NCI-H2081 (cell line): ENCODE results near the gene NPFFR1.
"Not testable (repeated sequence)": the region's sequence is repeated elsewhere in the genome, so short reads cannot be mapped to it uniquely, and the experiment has no call there.

ENCODE experiments used
- DNase-seq, 2 experiments: peaks; one replicate each; lab custom pipeline; 2025; lab: John Stamatoyannopoulos, UW

NPFFR1 gene

GRCh38 chr10:70255329-70256299 lies 28.2 kb downstream of the NPFFR1 start:
- no peak for DNase-seq

- no peak for DNase-seq
Observed at GRCh38 chr10:70254778-70255328, 29.0 kb downstream of the NPFFR1 start.

DNA sequence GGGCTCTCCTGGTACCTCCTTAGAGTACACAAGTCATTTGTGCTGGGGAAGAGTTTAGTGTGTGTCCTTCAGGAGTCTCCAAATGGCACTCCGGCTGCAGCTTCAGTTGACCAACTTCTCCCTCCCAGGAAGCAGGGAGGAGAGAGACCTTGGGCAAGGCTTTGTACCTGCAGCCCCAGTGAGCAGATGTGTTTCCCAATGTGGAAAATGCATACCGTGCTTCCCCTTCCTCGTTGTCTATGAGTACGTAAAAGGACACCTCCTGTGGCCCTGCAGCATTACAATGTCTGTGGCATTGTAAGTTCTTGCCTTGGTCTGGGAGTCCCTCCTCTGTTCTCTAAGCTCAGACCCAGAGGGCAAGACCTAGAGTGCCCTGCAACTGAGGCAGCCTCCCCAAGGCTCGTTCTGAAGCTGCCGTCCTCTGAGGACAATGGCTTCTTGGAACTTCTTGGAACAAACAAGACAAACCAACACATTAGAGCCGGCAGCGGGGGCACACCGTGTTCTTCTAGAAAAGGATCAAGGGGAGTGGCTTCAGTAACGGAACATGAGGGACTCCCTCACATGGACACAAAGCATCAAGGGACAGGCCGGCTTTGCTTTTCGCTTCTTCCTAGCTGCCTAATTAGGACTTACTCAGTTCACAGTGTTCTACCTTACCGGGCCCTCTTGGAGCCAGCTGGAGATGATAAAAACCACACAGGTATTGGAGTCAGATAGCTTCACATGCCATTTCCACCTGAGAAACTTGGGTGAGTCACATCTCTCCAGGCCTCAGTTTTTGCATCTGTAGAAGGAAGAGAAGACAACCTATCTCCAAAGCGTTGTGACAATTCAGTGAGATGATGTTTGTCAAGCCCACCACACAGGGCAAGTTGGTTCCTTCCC lies 29.7 kb downstream of the NPFFR1 start:
- no peak for DNase-seq

DNA sequence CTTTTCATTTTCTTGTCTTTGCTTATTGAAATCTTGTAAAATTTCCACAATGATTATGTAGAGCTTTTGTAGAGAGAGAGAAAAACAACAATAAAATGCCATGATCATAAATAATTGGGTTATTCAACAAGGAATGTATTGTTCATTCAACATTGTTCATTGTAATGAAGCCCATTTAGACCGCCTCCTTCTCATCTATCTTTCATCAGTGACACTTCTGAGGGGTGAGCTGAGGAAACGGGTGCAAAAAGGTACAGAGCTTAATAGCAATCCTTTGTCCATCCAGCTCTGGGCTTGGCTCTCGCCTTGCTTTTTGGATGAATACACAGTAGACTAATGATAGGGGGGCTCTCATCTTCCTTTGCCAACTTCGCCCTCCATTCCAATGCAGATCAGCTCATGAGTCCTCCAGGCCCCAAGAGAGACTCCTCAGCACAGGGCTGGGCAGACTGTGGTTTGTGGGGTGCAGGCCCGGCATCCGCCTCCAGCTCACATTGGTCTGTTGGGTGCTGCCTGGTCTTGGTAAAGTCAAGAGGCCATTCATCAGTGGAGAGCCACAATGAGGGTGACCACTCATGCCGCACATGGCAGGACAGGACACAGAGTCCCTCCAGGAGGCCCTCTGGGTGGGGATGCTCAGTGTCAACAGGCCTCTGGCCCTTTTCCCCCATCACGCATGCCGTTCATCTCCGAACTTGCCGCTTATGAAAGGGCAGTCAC lies 32.7 kb downstream of the NPFFR1 start:
- DNase-seq, result no peak

- DNase-seq, result peak; percentile 7 to 56
Observed at GRCh38 chr10:70247360-70247759, 36.4 kb downstream of the NPFFR1 start.

- DNase-seq, result no peak
Observed at GRCh38 chr10:70241081-70241480, 42.7 kb downstream of the NPFFR1 start.

DNA sequence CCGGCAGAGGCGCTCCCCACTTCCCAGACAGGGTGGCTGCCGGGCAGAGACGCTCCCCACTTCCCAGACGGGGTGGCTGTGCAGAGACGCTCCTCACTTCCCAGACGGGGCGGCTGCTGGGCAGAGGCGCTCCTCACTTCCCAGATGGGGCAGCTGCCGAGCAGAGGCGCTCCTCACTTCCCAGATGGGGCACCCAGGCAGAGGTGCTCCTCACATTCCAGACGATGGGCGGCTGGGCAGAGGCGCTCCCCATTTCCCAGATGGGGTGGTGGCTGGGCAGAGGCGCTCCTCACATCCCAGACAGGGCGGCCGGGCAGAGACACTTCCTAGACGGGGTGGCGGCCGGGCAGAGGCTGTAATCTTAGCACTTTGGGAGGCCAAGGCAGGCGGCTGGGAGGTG lies 43.8 kb downstream of the NPFFR1 start:
- not testable (repeated sequence) for DNase-seq

- DNase-seq, result not testable (repeated sequence)
Observed at GRCh38 chr10:70239077-70239976, 44.5 kb downstream of the NPFFR1 start.

DNA sequence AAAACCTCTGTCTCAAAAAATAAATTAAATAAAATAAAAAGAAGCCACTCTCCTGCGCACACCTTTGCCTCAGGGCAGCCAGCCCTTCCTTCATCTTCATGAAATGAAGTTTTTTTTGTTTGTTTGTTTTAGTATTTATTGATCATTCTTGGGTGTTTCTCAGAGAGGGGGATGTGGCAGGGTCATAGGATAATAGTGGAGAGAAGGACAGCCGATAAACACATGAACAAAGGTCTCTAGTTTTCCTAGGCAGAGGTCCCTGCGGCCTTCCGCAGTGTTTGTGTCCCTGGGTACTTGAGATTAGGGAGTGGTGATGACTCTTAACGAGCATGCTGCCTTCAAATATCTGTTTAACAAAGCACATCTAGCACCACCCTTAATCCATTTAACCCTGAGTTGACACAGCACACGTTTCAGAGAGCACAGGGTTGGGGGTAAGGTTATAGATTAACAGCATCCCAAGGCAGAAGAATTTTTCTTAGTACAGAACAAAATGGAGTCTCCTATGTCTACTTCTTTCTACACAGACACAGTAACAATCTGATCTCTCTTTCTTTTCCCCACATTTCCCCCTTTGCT lies 45.8 kb downstream of the NPFFR1 start:
- not testable (repeated sequence) for DNase-seq

DNA sequence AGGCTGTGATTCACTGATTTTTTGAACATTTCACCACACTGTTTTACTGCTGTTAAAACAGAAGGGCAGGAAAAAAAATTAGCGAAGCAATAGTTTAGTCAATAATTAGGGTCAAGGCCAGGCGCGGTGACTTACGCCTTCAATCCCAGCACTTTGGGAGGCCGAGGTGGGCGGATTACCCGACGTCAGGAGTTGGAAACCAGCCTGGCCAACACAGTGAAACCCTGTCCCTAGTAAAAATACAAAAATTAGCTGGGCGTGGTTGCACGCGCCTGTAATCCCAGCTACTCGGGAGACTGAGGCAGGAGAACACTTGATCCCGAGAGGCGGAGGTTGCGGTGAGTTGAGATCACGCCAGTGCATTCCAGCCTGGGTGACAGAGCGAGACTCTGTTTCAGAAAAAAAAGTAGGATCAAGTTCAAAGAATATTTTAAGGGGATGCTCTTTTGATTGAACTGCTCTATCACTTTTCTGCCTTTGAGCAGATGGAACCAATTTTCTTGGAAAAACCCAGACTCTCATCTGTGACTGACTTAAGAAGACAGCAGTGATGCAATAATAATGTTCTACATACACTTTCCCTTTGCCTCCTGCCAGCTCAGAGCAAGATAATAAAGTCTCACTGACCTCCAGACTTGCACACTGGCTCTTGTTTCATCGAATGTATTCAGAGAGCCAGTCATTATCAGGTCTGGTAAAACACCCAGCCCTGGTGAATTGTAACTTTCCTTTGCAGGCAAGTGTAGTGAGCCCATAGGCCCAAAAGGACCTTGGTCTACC lies 48.9 kb downstream of the NPFFR1 start:
- DNase-seq, result no peak

DNA sequence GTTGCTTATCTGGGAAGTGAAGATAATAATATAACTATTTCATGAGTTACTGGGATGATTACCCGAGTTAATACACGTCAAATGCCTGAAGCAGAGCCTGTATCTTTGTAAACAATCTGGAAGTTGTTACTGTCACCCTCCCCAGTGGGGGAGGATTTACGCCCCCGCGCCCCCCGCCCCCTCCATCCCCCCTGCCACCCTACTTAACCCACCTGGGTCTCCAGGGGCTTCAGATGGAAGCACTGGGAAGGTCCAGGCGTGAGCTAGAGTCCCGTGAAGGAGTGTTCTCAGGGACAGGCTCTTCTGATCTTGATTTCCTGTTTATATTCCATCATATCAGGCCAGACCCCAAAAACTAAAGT lies 49.9 kb downstream of the NPFFR1 start:
- DNase-seq, result no peak

GRCh38 chr10:70233109-70233938 lies 50.5 kb downstream of the NPFFR1 start, which contains the start of gene PPA1:
Gene PPA1 (minus strand): TSS chr10:70233429. CDS start chr10:70233327, 102 bp downstream.
- peak; percentile 93 to 94 for DNase-seq

DNA sequence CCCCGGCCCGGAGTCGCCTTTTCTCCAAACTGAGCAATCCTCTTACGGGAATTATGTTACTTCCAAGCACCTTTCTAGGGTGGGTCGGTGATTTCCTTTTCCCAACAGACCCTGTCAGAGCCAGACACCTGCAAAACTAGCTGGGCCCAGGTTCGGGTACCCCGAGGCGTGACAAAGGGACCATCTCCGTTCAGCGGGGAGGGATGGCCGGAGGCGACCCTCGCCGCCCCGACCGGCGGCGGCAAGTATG lies 51.0 kb downstream of the NPFFR1 start:
- DNase-seq, result no peak

DNA sequence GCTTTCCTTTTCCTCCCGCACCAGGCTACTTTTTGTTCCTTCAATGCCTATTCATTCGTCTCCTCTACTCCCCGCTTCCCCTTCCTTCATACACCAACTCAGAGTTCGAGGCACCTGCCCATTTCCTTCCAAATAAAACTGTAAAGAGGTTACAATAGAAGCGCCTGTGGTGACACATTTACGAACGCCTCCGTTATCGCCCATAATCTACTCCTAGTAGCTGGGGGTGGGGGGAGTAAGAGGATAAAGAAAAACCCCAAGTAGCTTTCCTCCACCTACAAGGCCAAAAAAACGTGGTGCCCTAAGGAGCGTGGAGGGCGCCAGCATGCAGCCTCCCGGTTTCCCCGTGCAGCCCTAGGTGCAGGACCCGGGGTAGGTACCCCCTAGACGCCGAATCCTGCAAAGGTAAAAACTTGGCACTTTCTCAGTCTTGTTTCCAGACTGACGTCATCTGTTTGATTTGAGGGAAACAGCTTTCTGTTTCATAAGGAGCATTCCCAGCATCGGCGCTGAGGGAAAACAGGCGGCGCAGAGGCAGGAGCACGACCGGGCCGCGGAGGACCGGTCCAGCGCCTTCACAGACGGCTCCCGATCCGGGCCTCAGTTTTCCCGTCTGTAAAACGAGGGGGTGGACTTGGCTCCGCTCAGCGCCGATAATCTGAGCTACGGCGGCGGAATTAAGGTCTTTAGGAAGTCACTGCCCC lies 51.5 kb downstream of the NPFFR1 start:
- peak; percentile 22 to 43 for DNase-seq

DNA sequence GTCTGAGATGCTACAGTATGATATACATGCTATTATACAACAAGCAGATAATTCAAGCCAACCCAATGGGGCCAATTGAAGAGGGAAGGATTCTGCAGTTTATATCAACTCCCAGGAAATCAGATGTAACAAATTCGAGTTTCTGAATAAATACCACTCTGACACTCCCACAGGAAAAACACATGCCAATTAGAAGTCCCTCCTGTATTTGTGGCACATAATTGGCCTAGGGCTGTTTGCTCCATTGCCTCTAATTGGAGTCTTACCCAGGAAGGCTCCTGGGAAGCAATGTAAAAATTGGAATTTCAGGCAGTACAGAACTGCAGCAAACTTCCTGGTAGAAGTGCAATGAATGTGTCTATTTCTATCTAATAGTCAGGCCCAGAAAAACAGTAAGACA lies 55.3 kb downstream of the NPFFR1 start:
- peak; percentile 8 to 55 for DNase-seq

GRCh38 chr10:70227548-70228320 lies 56.1 kb downstream of the NPFFR1 start:
- DNase-seq, result no peak

DNA sequence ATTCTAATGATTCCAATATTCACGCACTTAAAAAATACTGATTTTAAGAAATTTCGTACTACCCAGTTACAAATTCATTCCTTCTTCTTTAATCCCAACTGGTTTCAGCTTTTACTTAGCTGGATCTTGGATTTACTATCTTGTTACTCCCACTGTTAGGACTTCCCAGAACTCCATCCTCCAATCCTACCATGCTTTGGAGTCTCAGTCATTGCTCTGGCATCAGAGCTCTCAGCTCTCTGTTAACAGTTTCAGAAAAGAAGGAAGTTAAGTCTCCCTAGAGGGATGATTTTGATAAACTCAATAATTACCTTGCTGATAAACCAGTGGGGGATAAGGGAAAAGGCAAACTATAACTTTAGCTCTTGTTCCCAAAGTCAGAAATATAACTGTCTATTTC lies 60.1 kb downstream of the NPFFR1 start:
- no peak for DNase-seq
